A549 treated with ZK216348 at 1 μM for 4 hours (cell line): Measurements from ENCODE around the gene CLK2. TPM values are rescaled to one million over a fixed set of nuclear protein-coding genes. Genes with fewer than 3 reads are reported as not detected.

Experiments
- total RNA-seq: library from RNA; stranded (reverse); fragments of 200-300 nt; extraction: Qiagen RNA extraction; gene quantifications from 5 replicates; pipeline ENCODE4 v1.2.3, GENCODE V29; 2022; ENCODE audit warnings: low read depth

Gene CLK2
- 20.3 to 31.8 TPM (median 29.7 TPM) in 5 replicates for total RNA-seq

GRCh38 chr1:155273343-155274245 is at the start of gene CLK2:
Gene CLK2, minus strand, starts transcription at chr1:155273504. Its CDS starts 2,527 bp downstream, at chr1:155270977.

GRCh38 chr1:155320661-155321617 is 47.6 kb upstream of the CLK2 start, which contains the start of gene RUSC1:
Gene RUSC1, plus strand, starts transcription at chr1:155320894. Its CDS starts 880 bp downstream, at chr1:155321774.

GRCh38 chr1:155308493-155309422 is 35.5 kb upstream of the CLK2 start, which contains the start of gene FDPS:
Gene FDPS, plus strand, starts transcription at chr1:155308866. Its CDS starts 924 bp downstream, at chr1:155309790.

GRCh38 chr1:155301342-155301841 is 28.1 kb upstream of the CLK2 start, which contains the start of gene PKLR:
Gene PKLR, minus strand, starts transcription at chr1:155301438. Its CDS starts 43 bp downstream, at chr1:155301395.

GRCh38 chr1:155277070-155277901 is 4.0 kb upstream of the CLK2 start, which contains the start of gene HCN3:
Gene HCN3, plus strand, starts transcription at chr1:155277463. Its CDS starts 128 bp downstream, at chr1:155277591.

GRCh38 chr1:155261852-155262673 is 11.2 kb downstream of the CLK2 start, which contains the start of gene SCAMP3:
Gene SCAMP3, minus strand, starts transcription at chr1:155262360. Its CDS starts 209 bp downstream, at chr1:155262151.

GRCh38 chr1:155255243-155256007 is 17.9 kb downstream of the CLK2 start, which contains the start of gene ENTREP3:
Gene ENTREP3, minus strand, starts transcription at chr1:155255483. Its CDS starts 606 bp downstream, at chr1:155254877.

Other genes starting within 250 kb of the CLK2 start
- 0.47 to 0.72 TPM (median 0.64 TPM) in 4 of 5 replicates, not detected in the other for gene DCST2, start 239.7 kb downstream of the CLK2 start, total RNA-seq
- not detected in 5 replicates for gene DCST1, start 239.7 kb downstream of the CLK2 start, total RNA-seq
- 43.4 to 105 TPM (median 89.4 TPM) in 5 replicates for gene ADAM15, start 222.2 kb downstream of the CLK2 start, total RNA-seq
- 7.5 to 11.6 TPM (median 10.4 TPM) in 5 replicates for gene EFNA4, start 209.8 kb downstream of the CLK2 start, total RNA-seq
- gene EFNA3, start 194.7 kb downstream of the CLK2 start, total RNA-seq: 5.0 to 6.2 TPM (median 5.8 TPM) in 5 replicates
- 25.9 to 37.5 TPM (median 31.4 TPM) in 5 replicates for gene EFNA1, start 145.6 kb downstream of the CLK2 start, total RNA-seq
- gene SLC50A1, start 137.7 kb downstream of the CLK2 start, total RNA-seq: 30.3 to 36.9 TPM (median 34.9 TPM) in 5 replicates
- 48.3 to 103 TPM (median 102 TPM) in 5 replicates for gene DPM3, start 133.0 kb downstream of the CLK2 start, total RNA-seq
- gene KRTCAP2, start 100.2 kb downstream of the CLK2 start, total RNA-seq: 165 to 271 TPM (median 248 TPM) in 5 replicates
- 1.0 to 3.1 TPM (median 1.8 TPM) in 5 replicates for gene TRIM46, start 99.7 kb downstream of the CLK2 start, total RNA-seq
- gene THBS3, start 65.6 kb downstream of the CLK2 start, total RNA-seq: 6.7 to 10.8 TPM (median 9.2 TPM) in 5 replicates
- 53.5 to 74.7 TPM (median 69.1 TPM) in 5 replicates for gene MTX1, start 64.8 kb downstream of the CLK2 start, total RNA-seq
- 20.0 to 40.0 TPM (median 36.8 TPM) in 5 replicates for gene ENTREP3, start 18.0 kb downstream of the CLK2 start, total RNA-seq
- gene SCAMP3, start 11.1 kb downstream of the CLK2 start, total RNA-seq: 79.1 to 127 TPM (median 126 TPM) in 5 replicates
- gene HCN3, start 4.0 kb upstream of the CLK2 start, total RNA-seq: 2.0 to 6.6 TPM (median 5.5 TPM) in 5 replicates
- 0.07 TPM in 1 of 5 replicates, not detected in the others for gene PKLR, start 27.9 kb upstream of the CLK2 start, total RNA-seq
- 159 to 192 TPM (median 173 TPM) in 5 replicates for gene FDPS, start 35.4 kb upstream of the CLK2 start, total RNA-seq
- gene RUSC1, start 47.4 kb upstream of the CLK2 start, total RNA-seq: 31.4 to 61.5 TPM (median 56.9 TPM) in 5 replicates